Tibial nerve (tissue), 4 donors: ENCODE results near the gene GOLM1.

Experiments
- EP300 ChIP-seq, 2 donors: sonication (generic); formaldehyde crosslinking; IDR thresholded peaks; one replicate each; pipeline ENCODE4 v1.6.1; 2017; ENCODE audit warnings: antibody characterized with exemption in 2 of 2, mild to moderate bottlenecking in 1 of 2
- TF ChIP-seq, protein P1 (sequence below), 5 experiments: fragments of 200-600 bp in 3 of 5; fragments of 450-650 bp in 2 of 5; sonication (generic) in 3 of 5; IDR thresholded peaks; one replicate each; pipeline ENCODE4 v1.5.1; 2016 to 2019; ENCODE audit warnings: antibody characterized with exemption in 5 of 5, mild to moderate bottlenecking in 3 of 5, moderate library complexity in 2 of 5

DNA sequence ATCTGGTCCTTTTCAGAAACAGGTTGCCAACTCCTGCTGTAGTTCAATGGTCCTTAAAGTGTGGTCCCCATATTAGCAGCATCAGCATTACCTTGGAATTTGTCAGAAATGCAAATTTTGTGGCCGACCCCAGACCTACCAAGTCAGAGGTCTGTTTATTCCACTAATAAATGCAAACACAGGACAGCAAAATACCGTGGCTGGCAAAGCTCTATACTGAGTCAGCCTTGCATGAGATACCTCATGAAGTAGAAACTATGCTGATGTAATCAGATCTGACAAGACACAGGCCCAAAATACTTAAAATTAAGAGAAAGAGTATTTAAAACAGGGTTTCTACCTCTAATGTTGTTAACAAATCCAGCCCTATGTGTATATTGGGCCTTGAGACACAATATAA is 3.0 kb downstream of the GOLM1 start:
- TF ChIP-seq, protein P1, sequence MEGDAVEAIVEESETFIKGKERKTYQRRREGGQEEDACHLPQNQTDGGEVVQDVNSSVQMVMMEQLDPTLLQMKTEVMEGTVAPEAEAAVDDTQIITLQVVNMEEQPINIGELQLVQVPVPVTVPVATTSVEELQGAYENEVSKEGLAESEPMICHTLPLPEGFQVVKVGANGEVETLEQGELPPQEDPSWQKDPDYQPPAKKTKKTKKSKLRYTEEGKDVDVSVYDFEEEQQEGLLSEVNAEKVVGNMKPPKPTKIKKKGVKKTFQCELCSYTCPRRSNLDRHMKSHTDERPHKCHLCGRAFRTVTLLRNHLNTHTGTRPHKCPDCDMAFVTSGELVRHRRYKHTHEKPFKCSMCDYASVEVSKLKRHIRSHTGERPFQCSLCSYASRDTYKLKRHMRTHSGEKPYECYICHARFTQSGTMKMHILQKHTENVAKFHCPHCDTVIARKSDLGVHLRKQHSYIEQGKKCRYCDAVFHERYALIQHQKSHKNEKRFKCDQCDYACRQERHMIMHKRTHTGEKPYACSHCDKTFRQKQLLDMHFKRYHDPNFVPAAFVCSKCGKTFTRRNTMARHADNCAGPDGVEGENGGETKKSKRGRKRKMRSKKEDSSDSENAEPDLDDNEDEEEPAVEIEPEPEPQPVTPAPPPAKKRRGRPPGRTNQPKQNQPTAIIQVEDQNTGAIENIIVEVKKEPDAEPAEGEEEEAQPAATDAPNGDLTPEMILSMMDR (IDR thresholded peaks at IDR 0.05) = no peak
- TF ChIP-seq EP300 (IDR thresholded peaks at IDR 0.05) = no peak
